ENCODE measurements around the gene CELF5. TPM values are rescaled to one million over a fixed set of nuclear protein-coding genes. Genes with fewer than 3 reads are reported as not detected.

Gene CELF5
- total RNA-seq, 4 donors from 2014 or later = not detected

GRCh38 chr19:3206216-3206953 is 18.1 kb upstream of the CELF5 start:
- H3K27me3 ChIP-seq = no peaks in the 10 kb centered on the region
- H3K27ac ChIP-seq = no peak overlapping the region
- H3K9me3 ChIP-seq = no peaks in the 10 kb centered on the region
- no peak overlapping the region for H3K4me3 ChIP-seq
- no peaks in the 10 kb centered on the region for H3K4me1 ChIP-seq
- H3K36me3 ChIP-seq = peaks cover 0 to 85% (median 15%) of the 10 kb centered on the region in 3 donors
- TF ChIP-seq EP300 (IDR thresholded peaks at IDR 0.05) (no peak), CTCF (IDR thresholded peaks at IDR 0.05) (no peak), POLR2A (IDR thresholded peaks at IDR 0.05) (no peak)
- WGBS, 2 donors = 88 to 91% methylated on average over 23 to 26 of the region's 28 CpGs
- DNase-seq (ENCODE audit: low spot score in 2 of 2) = no peak

GRCh38 chr19:3207461-3208242 is 16.8 kb upstream of the CELF5 start:
- no peaks in the 10 kb centered on the region for H3K27me3 ChIP-seq
- H3K4me3 ChIP-seq = no peak overlapping the region
- no peaks in the 10 kb centered on the region for H3K9me3 ChIP-seq
- WGBS, 2 donors = 82 to 88% methylated on average over 33 to 43 of the region's 43 CpGs
- TF ChIP-seq EP300 (IDR thresholded peaks at IDR 0.05) = no peak
- no peak for TF ChIP-seq CTCF (IDR thresholded peaks at IDR 0.05)
- no peak for TF ChIP-seq POLR2A (IDR thresholded peaks at IDR 0.05)
- peaks cover 0 to 72% (median 15%) of the 10 kb centered on the region in 3 donors for H3K36me3 ChIP-seq
- no peaks in the 10 kb centered on the region for H3K4me1 ChIP-seq
- no peak for DNase-seq (ENCODE audit: low spot score in 2 of 2)
- no peak overlapping the region for H3K27ac ChIP-seq

- TF ChIP-seq EP300 (IDR thresholded peaks at IDR 0.05) (no peak), POLR2A (IDR thresholded peaks at IDR 0.05) (no peak), CTCF (IDR thresholded peaks at IDR 0.05) (no peak)
- Histone ChIP-seq H3K27me3 (no peaks in the 10 kb centered on the region), H3K4me1 (no peaks in the 10 kb centered on the region), H3K9me3 (no peaks in the 10 kb centered on the region), H3K27ac (no peak overlapping the region), H3K4me3 (no peak overlapping the region), H3K36me3 (peaks cover 0 to 63% (median 15%) of the 10 kb centered on the region in 3 donors)
- DNase-seq (ENCODE audit: low spot score in 2 of 2) = no peak
- WGBS, 2 donors = 84 to 86% methylated on average over 29 to 30 of the region's 33 CpGs
These were observed 15.9 kb upstream of the CELF5 start for GRCh38 chr19:3208317-3209207.

GRCh38 chr19:3210347-3211017 is 14.0 kb upstream of the CELF5 start:
- Histone ChIP-seq H3K36me3 (peaks cover 0 to 47% (median 15%) of the 10 kb centered on the region in 3 donors), H3K9me3 (no peaks in the 10 kb centered on the region), H3K4me1 (no peaks in the 10 kb centered on the region), H3K4me3 (no peak overlapping the region), H3K27me3 (no peaks in the 10 kb centered on the region), H3K27ac (no peak overlapping the region)
- WGBS, 2 donors = 43 to 44% methylated on average over 16 to 20 of the region's 20 CpGs
- TF ChIP-seq POLR2A (IDR thresholded peaks at IDR 0.05) (no peak), EP300 (IDR thresholded peaks at IDR 0.05) (no peak), CTCF (IDR thresholded peaks at IDR 0.05) (peak; percentile 39 to 57 (median 51))
- DNase-seq (ENCODE audit: low spot score in 2 of 2) = peak in 1 of 2 donors; percentile 51
